ENCODE measurements around the gene ADGRD2. TPM values are rescaled to one million over a fixed set of nuclear protein-coding genes. Genes with fewer than 3 reads are reported as not detected.

ADGRD2 gene
- total RNA-seq, 5 donors from 2014 or later (not counting 1 experiment from before 2014, with no cell fraction given), result not detected

GRCh38 chr9:124441291-124441690 is 9.0 kb upstream of the ADGRD2 start:
- ATAC-seq (replicated peaks in 1 of 4) (no peak), DNase-seq (no peak)
- H3K27me3 ChIP-seq (replicated peaks in 1 of 2; ENCODE audit: control insufficient read depth in 2 of 2, extremely low read depth in 1 of 2, insufficient read depth in 2 of 2, low read length in 1 of 2), result peaks cover 3 to 42% of the 10 kb centered on the region in 2 experiments
- H3K4me1 Mint-ChIP-seq, result no peaks in the 10 kb centered on the region
- no peaks in the 10 kb centered on the region for H3K9me3 ChIP-seq
- CTCF ChIA-PET, result interaction anchor here in 1 of 2 donors (0.7 to 1.1 kb wide), 2 partner anchors 96 to 1909 kb away, joined by 4 to 6 read pairs; no protein-coding TSS in a partner anchor
- H3K4me3 ChIP-seq (ENCODE audit: control insufficient read depth in 1 of 2, extremely low read depth in 1 of 2, low read length in 1 of 2), result no peak overlapping the region
- H3K27me3 Mint-ChIP-seq, result peaks cover 30 to 42% of the 10 kb centered on the region in 2 donors
- H3K36me3 ChIP-seq (ENCODE audit: control insufficient read depth in 2 of 2, extremely low read depth in 1 of 2, insufficient read depth in 1 of 2, low read length in 1 of 2), result no peaks in the 10 kb centered on the region
- POLR2A ChIA-PET, result no interaction called here
- H3K36me3 Mint-ChIP-seq, result no peaks in the 10 kb centered on the region
- H3K27ac Mint-ChIP-seq, result no peak overlapping the region
- H3K4me3 Mint-ChIP-seq, result no peak overlapping the region
- no peak overlapping the region for H3K27ac ChIP-seq (ENCODE audit: low read length)
- H3K9me3 Mint-ChIP-seq, result peaks cover 0 to 3% (median 0%) of the 10 kb centered on the region in 3 donors
- no peaks in the 10 kb centered on the region for H3K4me1 ChIP-seq (ENCODE audit: control insufficient read depth in 1 of 2, extremely low read depth in 1 of 2, insufficient read depth in 2 of 2, low read length in 2 of 2)
- 11% methylated on average over 13 of the region's 16 CpGs for WGBS (ENCODE audit: insufficient coverage)

GRCh38 chr9:124442379-124442778 is 7.9 kb upstream of the ADGRD2 start:
- CTCF ChIA-PET, result interaction anchor here in 1 of 2 donors (1.1 kb wide), 1 partner anchor 94 kb away, joined by 4 read pairs; no protein-coding TSS in a partner anchor

GRCh38 chr9:124442826-124443225 is 7.4 kb upstream of the ADGRD2 start:
- Histone ChIP-seq H3K27ac (ENCODE audit: low read length) (no peak overlapping the region), H3K36me3 (ENCODE audit: control insufficient read depth in 2 of 2, extremely low read depth in 1 of 2, insufficient read depth in 1 of 2, low read length in 1 of 2) (no peaks in the 10 kb centered on the region), H3K27me3 (replicated peaks in 1 of 2; ENCODE audit: control insufficient read depth in 2 of 2, extremely low read depth in 1 of 2, insufficient read depth in 2 of 2, low read length in 1 of 2) (peaks cover 3 to 45% of the 10 kb centered on the region in 2 experiments), H3K4me1 (ENCODE audit: control insufficient read depth in 1 of 2, extremely low read depth in 1 of 2, insufficient read depth in 2 of 2, low read length in 2 of 2) (no peaks in the 10 kb centered on the region), H3K9me3 (no peaks in the 10 kb centered on the region), H3K4me3 (ENCODE audit: control insufficient read depth in 1 of 2, extremely low read depth in 1 of 2, low read length in 1 of 2) (no peak overlapping the region)
- Mint-ChIP-seq H3K27ac (no peak overlapping the region), H3K4me3 (no peak overlapping the region), H3K27me3 (peaks cover 30 to 46% of the 10 kb centered on the region in 2 donors), H3K4me1 (no peaks in the 10 kb centered on the region), H3K36me3 (no peaks in the 10 kb centered on the region), H3K9me3 (peaks cover 0 to 3% (median 0%) of the 10 kb centered on the region in 3 donors)
- DNase-seq, result no peak
- ChIA-PET POLR2A (no interaction called here), CTCF (no interaction called here)
- no CpG with 5 or more reads among the region's 3 CpGs for WGBS (ENCODE audit: insufficient coverage)
- no peak for ATAC-seq (replicated peaks in 1 of 4)

More at GRCh38 chr9:124442379-124442778, 7.9 kb upstream of the ADGRD2 start:
- peaks cover 0 to 3% (median 0%) of the 10 kb centered on the region in 3 donors for H3K9me3 Mint-ChIP-seq
- Histone ChIP-seq H3K9me3 (no peaks in the 10 kb centered on the region), H3K27ac (ENCODE audit: low read length) (no peak overlapping the region), H3K4me3 (ENCODE audit: control insufficient read depth in 1 of 2, extremely low read depth in 1 of 2, low read length in 1 of 2) (no peak overlapping the region), H3K36me3 (ENCODE audit: control insufficient read depth in 2 of 2, extremely low read depth in 1 of 2, insufficient read depth in 1 of 2, low read length in 1 of 2) (no peaks in the 10 kb centered on the region), H3K27me3 (replicated peaks in 1 of 2; ENCODE audit: control insufficient read depth in 2 of 2, extremely low read depth in 1 of 2, insufficient read depth in 2 of 2, low read length in 1 of 2) (peaks cover 3 to 44% of the 10 kb centered on the region in 2 experiments), H3K4me1 (ENCODE audit: control insufficient read depth in 1 of 2, extremely low read depth in 1 of 2, insufficient read depth in 2 of 2, low read length in 2 of 2) (no peaks in the 10 kb centered on the region)
- no peaks in the 10 kb centered on the region for H3K36me3 Mint-ChIP-seq
- DNase-seq (no peak), ATAC-seq (replicated peaks in 1 of 4) (no peak)
- no peak overlapping the region for H3K27ac Mint-ChIP-seq
- H3K27me3 Mint-ChIP-seq, result peaks cover 30 to 46% of the 10 kb centered on the region in 2 donors
- POLR2A ChIA-PET, result no interaction called here
- H3K4me3 Mint-ChIP-seq, result no peak overlapping the region
- no peaks in the 10 kb centered on the region for H3K4me1 Mint-ChIP-seq

- POLR2A ChIA-PET, result interaction anchor here in 1 of 2 donors (0.6 kb wide), 1 partner anchor 1056 kb away, joined by 10 read pairs; no protein-coding TSS in a partner anchor
- ATAC-seq (replicated peaks in 1 of 4), result no peak
- peaks cover 34 to 51% of the 10 kb centered on the region in 2 donors for H3K27me3 Mint-ChIP-seq
These were observed 6.6 kb upstream of the ADGRD2 start for GRCh38 chr9:124443625-124444024.

GRCh38 chr9:124444166-124444565 is 6.1 kb upstream of the ADGRD2 start:
- H3K9me3 ChIP-seq, result no peaks in the 10 kb centered on the region
- Mint-ChIP-seq H3K27ac (no peak overlapping the region), H3K36me3 (no peaks in the 10 kb centered on the region), H3K4me1 (no peaks in the 10 kb centered on the region), H3K9me3 (no peaks in the 10 kb centered on the region), H3K27me3 (peaks cover 35 to 50% of the 10 kb centered on the region in 2 donors), H3K4me3 (no peak overlapping the region)
- no peak overlapping the region for H3K4me3 ChIP-seq (ENCODE audit: control insufficient read depth in 1 of 2, extremely low read depth in 1 of 2, low read length in 1 of 2)
- WGBS (ENCODE audit: insufficient coverage), result no CpG with 5 or more reads among the region's 3 CpGs
- ChIA-PET CTCF (no interaction called here), POLR2A (interaction anchor here in 1 of 2 donors (0.6 kb wide), 1 partner anchor 41 kb away, joined by 3 read pairs; no protein-coding TSS in a partner anchor)
- H3K27ac ChIP-seq (ENCODE audit: low read length), result no peak overlapping the region
- H3K36me3 ChIP-seq (ENCODE audit: control insufficient read depth in 2 of 2, extremely low read depth in 1 of 2, insufficient read depth in 1 of 2, low read length in 1 of 2), result no peaks in the 10 kb centered on the region
- H3K27me3 ChIP-seq (replicated peaks in 1 of 2; ENCODE audit: control insufficient read depth in 2 of 2, extremely low read depth in 1 of 2, insufficient read depth in 2 of 2, low read length in 1 of 2), result peaks cover 3 to 55% of the 10 kb centered on the region in 2 experiments
- no peak for DNase-seq
- no peaks in the 10 kb centered on the region for H3K4me1 ChIP-seq (ENCODE audit: control insufficient read depth in 1 of 2, extremely low read depth in 1 of 2, insufficient read depth in 2 of 2, low read length in 2 of 2)
- ATAC-seq (replicated peaks in 1 of 4), result no peak

More at GRCh38 chr9:124443625-124444024, 6.6 kb upstream of the ADGRD2 start:
- H3K4me3 Mint-ChIP-seq, result no peak overlapping the region
- H3K27ac ChIP-seq (ENCODE audit: low read length), result no peak overlapping the region
- H3K4me3 ChIP-seq (ENCODE audit: control insufficient read depth in 1 of 2, extremely low read depth in 1 of 2, low read length in 1 of 2), result no peak overlapping the region
- H3K9me3 ChIP-seq, result no peaks in the 10 kb centered on the region
- H3K27me3 ChIP-seq (replicated peaks in 1 of 2; ENCODE audit: control insufficient read depth in 2 of 2, extremely low read depth in 1 of 2, insufficient read depth in 2 of 2, low read length in 1 of 2), result peaks cover 3 to 51% of the 10 kb centered on the region in 2 experiments
- H3K4me1 ChIP-seq (ENCODE audit: control insufficient read depth in 1 of 2, extremely low read depth in 1 of 2, insufficient read depth in 2 of 2, low read length in 2 of 2), result no peaks in the 10 kb centered on the region
- H3K36me3 ChIP-seq (ENCODE audit: control insufficient read depth in 2 of 2, extremely low read depth in 1 of 2, insufficient read depth in 1 of 2, low read length in 1 of 2), result no peaks in the 10 kb centered on the region
- CTCF ChIA-PET, result no interaction called here
- no peak overlapping the region for H3K27ac Mint-ChIP-seq
- peaks cover 0 to 3% (median 0%) of the 10 kb centered on the region in 3 donors for H3K9me3 Mint-ChIP-seq
- WGBS (ENCODE audit: insufficient coverage), result no CpG with 5 or more reads among the region's 2 CpGs
- DNase-seq, result no peak
- H3K4me1 Mint-ChIP-seq, result no peaks in the 10 kb centered on the region
- H3K36me3 Mint-ChIP-seq, result no peaks in the 10 kb centered on the region

GRCh38 chr9:124447297-124447661 is 3.0 kb upstream of the ADGRD2 start:
- WGBS (ENCODE audit: insufficient coverage), result 90% methylated on average over 1 of the region's 4 CpGs
- Mint-ChIP-seq H3K9me3 (no peaks in the 10 kb centered on the region), H3K4me1 (peaks cover 0 to 8% (median 2%) of the 10 kb centered on the region in 3 donors), H3K36me3 (no peaks in the 10 kb centered on the region), H3K27me3 (peaks cover 32 to 51% of the 10 kb centered on the region in 2 donors), H3K27ac (no peak overlapping the region), H3K4me3 (no peak overlapping the region)
- Histone ChIP-seq H3K27ac (ENCODE audit: low read length) (no peak overlapping the region), H3K4me1 (ENCODE audit: control insufficient read depth in 1 of 2, extremely low read depth in 1 of 2, insufficient read depth in 2 of 2, low read length in 2 of 2) (peaks cover 0 to 6% of the 10 kb centered on the region in 2 experiments), H3K4me3 (ENCODE audit: control insufficient read depth in 1 of 2, extremely low read depth in 1 of 2, low read length in 1 of 2) (no peak overlapping the region), H3K27me3 (replicated peaks in 1 of 2; ENCODE audit: control insufficient read depth in 2 of 2, extremely low read depth in 1 of 2, insufficient read depth in 2 of 2, low read length in 1 of 2) (peaks cover 5 to 60% of the 10 kb centered on the region in 2 experiments), H3K9me3 (no peaks in the 10 kb centered on the region), H3K36me3 (ENCODE audit: control insufficient read depth in 2 of 2, extremely low read depth in 1 of 2, insufficient read depth in 1 of 2, low read length in 1 of 2) (no peaks in the 10 kb centered on the region)
- ChIA-PET POLR2A (no interaction called here), CTCF (no interaction called here)
- DNase-seq (no peak), ATAC-seq (replicated peaks in 1 of 4) (no peak)
